GM19193 (cell line): ENCODE results near the gene SHB.

ENCODE experiments used
- POLR2A ChIP-seq: IDR thresholded peaks from 4 replicates; pipeline ENCODE4 v1.6.1; 2011; ENCODE audit not compliant: insufficient read depth, insufficient read length; ENCODE audit errors: extremely low read depth

Gene SHB

DNA sequence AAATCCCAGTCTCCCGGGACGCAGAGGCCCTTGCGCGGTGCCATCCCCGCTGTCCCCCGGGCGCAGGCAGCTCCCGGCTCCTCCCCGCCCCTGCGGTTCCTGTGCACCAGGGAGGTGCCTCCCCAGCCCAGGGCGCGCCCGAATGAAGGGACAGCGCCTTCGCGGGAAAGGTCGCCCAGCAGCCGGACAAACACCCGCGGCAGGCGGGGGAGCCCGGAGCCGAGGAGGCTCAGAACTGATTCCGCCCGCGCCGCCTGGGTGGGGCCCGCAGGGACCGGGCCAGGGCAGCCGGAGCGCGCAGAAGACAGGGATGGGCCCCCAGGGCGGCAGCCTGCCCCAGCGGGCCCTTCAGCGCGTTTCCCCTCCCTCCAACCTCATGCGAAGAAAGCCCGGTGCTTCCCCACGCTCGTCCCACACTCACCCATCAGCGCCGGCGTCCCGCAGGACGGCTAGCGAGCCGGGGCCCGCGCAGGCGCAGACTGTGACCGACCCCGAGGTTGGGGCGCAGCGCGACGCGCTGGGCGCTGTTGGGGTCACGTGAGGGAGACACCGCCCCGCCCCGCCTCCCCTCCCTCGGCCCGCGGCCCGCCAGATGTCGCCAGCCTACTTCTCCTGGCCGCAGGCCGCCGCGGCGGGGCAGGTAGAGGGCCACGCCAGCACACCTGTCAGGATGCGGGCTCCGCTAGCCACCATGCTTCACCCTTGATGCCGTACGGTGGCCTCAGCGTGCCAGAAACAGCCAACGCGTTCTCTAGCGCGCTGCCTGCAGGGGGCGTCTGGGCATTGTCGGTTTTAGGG lies 165.2 kb downstream of the SHB start, which contains the start of gene SLC25A51:
TSS of gene SLC25A51 (minus strand) at position 481 of the 798 bp plus-strand sequence. CDS start 15,577 bp downstream, outside the sequence.
- peak; percentile 83 for TF ChIP-seq POLR2A

DNA sequence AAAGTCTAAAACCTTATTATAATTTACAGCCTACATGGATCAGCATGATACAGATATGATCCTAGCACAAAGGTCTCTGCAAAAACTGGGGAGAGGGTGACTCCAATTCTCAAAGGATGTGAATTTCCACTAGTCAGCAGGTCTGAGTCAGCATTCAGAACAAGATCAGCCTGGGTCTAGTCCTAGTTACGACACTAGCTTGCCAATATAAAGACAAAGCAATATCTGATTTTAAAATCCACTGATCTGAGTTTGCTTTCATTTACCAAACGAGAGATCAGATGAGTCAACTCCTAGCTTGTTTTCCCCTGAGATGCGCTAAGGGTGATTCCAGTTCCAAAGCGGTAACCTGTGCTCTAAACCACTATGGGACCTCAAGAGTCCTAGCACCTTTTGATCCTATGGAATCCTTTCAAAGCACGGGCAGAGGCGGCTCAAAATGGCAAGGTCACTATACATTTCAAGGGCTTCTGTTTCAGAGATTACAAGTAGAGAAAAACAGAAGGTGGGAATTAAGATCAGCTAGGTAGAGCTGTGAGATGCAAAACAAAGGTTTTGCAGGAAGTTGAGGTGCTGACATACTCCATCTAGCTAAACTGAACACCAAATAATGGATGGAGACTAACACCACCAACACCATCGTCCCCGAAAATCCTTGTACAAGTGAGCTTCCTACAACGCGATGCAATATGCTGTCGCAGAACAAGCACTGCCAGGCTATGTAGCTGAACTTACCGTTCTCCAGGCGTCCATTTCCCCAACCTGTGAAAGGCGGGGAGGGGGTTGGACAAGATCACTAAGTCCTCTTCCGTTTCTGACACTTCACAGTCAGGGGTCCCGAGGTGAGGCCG lies 166.0 kb downstream of the SHB start:
- no peak for TF ChIP-seq POLR2A

DNA sequence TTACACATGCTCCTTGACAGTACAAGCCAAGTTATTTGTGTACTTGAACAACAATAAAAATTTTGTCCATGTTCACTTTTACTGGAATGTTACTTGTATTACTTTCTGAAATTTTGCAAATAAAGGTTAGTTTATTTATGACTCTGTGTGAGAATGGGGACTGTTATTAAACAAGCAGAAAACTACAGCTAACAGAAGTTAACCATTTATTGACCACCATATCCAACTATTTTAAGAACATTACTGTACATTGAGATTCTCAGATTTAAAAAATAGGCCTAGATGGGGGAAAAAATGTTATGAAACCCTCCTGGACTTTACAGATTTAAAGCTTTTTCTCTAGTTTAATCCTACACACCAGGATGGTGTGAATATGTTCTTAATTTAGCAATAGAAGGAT lies 166.9 kb downstream of the SHB start:
- TF ChIP-seq POLR2A, result no peak

DNA sequence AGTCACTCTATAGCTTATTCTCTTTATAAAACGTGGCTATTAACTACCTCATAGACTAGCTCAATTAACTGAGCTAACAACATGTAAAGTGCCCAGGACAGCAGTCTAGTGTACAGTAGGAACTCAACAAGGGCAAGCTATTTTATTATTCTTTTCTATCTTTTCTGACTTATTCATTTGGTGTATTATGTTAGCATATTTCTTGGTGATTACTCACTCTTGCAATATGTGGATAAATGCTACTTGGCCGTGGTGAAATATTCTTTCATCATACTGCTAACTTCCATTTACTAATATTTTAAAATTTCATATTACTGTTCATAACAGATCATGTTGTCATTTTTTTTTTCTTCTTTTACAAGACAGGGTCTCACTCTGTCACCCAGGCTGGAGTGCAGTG lies 170.0 kb downstream of the SHB start:
- no peak for TF ChIP-seq POLR2A

DNA sequence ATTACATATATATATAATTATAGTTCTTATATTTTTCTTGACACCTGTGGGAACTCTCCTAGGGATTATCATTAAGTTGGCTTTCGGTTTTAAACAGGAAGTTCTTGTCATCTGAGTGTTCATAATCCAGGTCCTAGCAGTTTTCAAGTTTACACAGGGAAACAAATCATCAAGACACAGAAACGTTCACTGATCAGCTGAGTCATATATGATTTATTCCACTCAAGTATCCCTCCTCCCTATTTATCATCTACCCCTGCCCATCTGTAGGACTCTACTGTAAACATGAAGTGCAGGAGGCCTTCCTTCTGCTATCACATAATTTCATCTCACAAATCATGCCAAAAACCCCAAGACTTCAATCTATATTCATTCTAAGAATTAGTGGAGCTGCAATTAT lies 171.4 kb downstream of the SHB start:
- no peak for TF ChIP-seq POLR2A

DNA sequence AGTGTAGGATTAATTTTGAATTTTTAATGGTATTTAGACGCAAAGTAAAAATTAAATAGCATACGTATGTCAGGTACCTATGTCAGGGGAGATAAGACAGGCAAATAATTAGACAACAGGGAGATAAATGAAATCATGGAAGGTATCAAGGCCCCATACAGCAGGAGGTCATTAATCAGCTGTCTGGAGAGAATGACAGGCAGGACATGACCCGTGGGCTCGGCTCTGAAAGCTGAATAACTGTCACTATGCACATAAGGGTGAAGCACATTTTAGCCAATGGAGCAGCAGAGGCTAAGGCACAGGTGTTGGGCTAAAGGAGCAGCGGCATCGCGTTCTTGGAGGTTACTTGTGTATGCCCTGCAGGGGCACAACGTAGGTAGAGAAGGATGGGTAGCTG lies 177.0 kb downstream of the SHB start:
- TF ChIP-seq POLR2A, result no peak

DNA sequence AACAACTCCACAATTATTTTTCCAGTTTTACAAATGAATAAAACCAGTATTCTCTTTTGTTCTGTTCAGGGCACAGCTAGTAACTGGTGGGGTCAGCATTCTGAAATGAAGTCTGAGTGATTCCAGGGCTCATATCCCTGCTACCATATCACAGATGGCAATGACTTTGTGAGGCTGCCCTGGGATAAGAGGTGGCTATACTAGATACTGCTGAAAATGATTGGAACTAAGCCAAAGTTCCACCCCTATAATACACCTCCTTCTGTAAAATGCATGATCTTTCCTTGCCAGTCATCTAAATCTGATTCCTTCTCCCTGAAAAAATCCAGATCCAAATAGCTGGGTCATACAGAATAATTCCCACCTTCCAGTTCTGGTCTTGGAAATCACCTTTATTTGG lies 179.5 kb downstream of the SHB start:
- no peak for TF ChIP-seq POLR2A

DNA sequence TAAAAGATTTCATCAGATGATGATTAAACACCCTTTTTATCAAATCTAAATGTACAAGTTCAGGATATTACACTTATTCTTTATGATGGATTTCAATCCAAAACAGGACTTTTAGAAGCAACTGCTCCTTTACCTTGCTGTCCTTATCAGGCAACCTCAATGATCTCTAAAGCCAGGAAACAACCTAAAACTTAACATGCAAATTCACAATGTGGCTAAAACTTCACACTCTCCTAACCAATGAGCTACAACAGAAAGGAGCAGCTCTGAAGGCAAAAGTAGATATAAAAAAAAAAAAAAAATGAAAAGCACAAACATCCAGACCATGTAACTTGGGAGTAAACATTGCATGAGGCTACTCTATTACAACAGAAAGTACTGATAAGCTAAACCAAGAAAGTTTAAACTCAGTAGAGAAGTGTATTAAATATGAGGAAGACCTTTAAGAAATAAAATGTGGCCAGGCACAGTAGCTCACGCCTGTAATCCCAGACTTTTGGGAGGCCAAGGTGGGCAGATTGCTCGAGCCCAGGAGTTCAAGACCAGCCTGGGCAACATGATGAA lies 188.0 kb downstream of the SHB start:
- no peak for TF ChIP-seq POLR2A

DNA sequence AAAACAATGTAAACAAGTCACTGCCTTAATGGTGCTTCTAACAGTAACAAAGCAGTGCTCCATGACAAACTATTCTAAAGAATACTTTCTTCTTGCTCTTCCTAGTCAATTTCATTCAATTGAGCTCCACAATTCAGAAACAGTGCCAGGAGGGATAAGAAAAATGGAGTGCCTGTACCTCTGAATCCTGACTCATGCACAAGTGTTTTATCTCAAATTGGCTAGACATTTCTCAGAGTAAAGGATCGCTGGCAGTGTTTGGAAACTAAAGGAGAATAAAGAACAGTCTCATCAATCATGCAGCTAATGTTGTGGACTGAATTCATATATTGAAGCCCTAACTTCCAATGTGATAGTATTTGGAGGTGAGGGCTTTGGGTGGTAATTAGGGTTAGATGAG lies 192.7 kb downstream of the SHB start:
- TF ChIP-seq POLR2A, result no peak

DNA sequence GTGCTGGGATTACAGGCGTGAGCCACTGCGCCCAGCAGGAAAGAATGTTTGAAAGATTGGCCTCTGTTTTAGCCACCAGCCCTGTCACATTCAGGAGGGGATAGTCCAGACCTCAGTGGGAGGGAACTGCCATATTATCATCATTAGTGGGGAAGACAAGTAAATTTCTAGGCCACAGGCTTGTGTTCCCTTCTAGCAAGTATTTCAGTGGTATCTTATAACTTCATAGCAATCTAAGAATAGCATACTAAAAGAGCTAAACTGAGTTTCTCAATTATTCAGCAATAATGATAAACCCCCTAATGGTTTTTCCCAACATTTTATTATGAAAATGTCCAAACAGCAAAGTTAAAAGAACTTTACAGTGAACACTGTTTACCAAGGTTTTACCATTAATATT lies 195.1 kb downstream of the SHB start:
- no peak for TF ChIP-seq POLR2A

DNA sequence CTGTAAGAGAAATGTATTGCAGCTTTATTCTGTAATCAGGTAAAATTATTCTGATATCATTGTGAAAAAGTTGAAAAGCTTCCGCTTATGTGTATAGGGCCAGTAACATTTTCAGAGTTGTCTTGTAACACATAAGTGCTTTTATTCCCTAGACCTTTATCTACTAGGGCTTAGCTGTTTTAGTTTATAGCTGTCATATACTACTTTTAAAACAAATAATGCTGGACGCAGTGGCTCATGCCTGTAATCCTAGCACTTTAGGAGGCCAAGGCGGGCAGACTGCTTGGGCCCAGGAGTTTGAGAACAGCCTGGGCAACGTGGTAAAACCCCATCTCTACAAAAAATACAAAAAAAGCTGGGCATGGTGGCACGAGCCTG lies 198.2 kb downstream of the SHB start:
- TF ChIP-seq POLR2A, result no peak

DNA sequence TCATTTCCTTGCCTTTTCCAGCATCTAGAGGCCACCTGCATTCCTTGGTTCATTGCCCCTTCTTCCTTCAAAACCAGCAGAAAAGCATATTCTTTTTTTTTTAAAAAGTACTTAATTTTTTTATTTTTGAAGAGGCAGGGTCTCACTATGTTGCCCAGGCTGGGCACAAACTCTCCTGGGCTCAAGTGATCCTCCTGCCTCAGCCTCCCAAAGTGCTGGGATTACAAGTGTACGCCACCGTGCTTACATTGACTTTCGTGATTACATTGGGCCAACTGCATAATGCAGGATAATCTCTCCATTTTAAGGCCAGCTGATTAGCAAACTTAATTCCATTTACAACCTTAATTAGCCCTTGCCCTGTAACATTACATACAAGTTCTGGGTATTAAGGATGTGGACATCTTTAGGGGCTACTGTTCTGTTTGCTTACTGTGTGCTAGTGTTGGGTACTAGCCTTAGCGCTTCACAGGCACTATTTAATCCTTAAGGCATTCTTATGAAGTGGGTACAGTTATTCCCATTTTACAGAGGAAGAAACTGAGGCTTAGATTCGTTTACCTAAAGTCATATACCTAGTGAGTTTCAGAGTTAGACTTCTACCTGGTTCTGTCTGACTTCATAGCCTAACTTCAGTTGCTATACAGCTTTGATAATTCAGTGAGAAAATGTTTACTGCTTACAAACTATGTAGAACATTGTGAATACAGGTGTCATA lies 198.8 kb downstream of the SHB start:
- TF ChIP-seq POLR2A, result no peak
